ENCODE measurements around the gene STS. TPM values are rescaled to one million over a fixed set of nuclear protein-coding genes. Genes with fewer than 3 reads are reported as not detected.

STS gene
- total RNA-seq, 1 experiment from 2014 or later = 70.0 TPM

DNA sequence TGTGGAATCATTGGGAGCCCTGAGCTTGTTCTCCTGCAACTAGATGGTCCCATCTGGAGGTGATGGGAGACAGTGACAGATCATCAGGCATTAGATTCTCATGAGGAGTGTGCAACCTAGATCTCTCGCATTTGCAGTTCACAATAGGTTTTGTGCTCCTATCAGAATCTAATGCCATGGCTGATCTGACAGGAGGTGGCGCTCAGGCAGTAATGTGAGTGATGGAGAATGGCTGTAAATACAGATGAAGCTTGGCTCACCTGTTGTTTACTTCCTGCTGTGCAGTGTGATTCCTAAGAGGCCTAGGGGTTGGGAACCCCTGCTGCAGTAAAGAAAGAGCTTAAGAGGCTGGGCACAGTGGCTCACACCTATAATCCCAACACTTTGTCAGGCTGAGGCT, 42.6 kb downstream of the STS start:
- no peak for DNase-seq
- no peaks in the 10 kb centered on the region for H3K9me3 ChIP-seq
- no peaks in the 10 kb centered on the region for H3K4me1 Mint-ChIP-seq (ENCODE audit: low read depth, unreplicated experiment)
- BruUV-seq (replicated peaks) = no TSS peak
- intact Hi-C loops (cut with micrococcal nuclease; ENCODE audit: unreplicated experiment) = no loop called here
- ChIA-PET POLR2A (no interaction called here), CTCF (no interaction called here)
- H3K4me3 Mint-ChIP-seq (ENCODE audit: unreplicated experiment) = no peak overlapping the region
- H3K9me3 Mint-ChIP-seq (ENCODE audit: unreplicated experiment) = peaks cover 9% of the 10 kb centered on the region
- no peaks in the 10 kb centered on the region for H3K36me3 Mint-ChIP-seq (ENCODE audit: insufficient read depth, unreplicated experiment)
- H3K4me1 ChIP-seq = no peaks in the 10 kb centered on the region
- no peaks in the 10 kb centered on the region for H3K27me3 Mint-ChIP-seq (ENCODE audit: insufficient read depth, unreplicated experiment)
- no peaks in the 10 kb centered on the region for H3K27me3 ChIP-seq (replicated peaks; ENCODE audit: control insufficient read depth, insufficient read depth, low read length)
- TF ChIP-seq, protein P1, sequence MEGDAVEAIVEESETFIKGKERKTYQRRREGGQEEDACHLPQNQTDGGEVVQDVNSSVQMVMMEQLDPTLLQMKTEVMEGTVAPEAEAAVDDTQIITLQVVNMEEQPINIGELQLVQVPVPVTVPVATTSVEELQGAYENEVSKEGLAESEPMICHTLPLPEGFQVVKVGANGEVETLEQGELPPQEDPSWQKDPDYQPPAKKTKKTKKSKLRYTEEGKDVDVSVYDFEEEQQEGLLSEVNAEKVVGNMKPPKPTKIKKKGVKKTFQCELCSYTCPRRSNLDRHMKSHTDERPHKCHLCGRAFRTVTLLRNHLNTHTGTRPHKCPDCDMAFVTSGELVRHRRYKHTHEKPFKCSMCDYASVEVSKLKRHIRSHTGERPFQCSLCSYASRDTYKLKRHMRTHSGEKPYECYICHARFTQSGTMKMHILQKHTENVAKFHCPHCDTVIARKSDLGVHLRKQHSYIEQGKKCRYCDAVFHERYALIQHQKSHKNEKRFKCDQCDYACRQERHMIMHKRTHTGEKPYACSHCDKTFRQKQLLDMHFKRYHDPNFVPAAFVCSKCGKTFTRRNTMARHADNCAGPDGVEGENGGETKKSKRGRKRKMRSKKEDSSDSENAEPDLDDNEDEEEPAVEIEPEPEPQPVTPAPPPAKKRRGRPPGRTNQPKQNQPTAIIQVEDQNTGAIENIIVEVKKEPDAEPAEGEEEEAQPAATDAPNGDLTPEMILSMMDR (IDR thresholded peaks at IDR 0.05; ENCODE audit: insufficient read depth in 1 of 2, low read depth in 1 of 2, low read length in 1 of 2, severe bottlenecking in 1 of 2, unreplicated experiment in 1 of 2) = no peak
- H3K27ac Mint-ChIP-seq (ENCODE audit: unreplicated experiment) = no peak overlapping the region
- no peak overlapping the region for H3K4me3 ChIP-seq (ENCODE audit: low read depth, low read length)
- no peaks in the 10 kb centered on the region for H3K36me3 ChIP-seq (ENCODE audit: control insufficient read depth, insufficient read depth, low read length)

DNA sequence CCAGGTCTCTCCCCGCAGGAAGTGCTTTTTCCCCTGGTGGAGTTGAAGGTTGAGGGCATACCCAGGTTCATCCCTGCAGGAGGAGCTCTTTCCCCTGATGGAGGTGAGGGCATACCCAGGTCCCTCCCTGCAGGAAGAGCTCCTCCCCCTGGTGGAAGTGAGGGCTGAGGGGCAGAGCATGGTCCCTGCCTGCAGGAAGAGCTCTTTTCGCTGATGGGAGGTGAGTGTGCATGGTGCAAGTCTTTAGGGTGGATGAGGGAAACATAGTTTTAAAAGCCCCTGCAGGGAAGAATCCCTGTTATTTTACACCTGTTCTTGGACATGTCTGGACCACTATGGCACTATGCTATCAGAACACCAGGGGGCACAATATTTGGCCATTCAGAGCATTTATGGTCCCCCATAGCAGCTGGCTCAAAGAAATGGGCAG, 44.2 kb downstream of the STS start:
- peaks cover 9% of the 10 kb centered on the region for H3K9me3 Mint-ChIP-seq (ENCODE audit: unreplicated experiment)
- POLR2A ChIA-PET = no interaction called here
- no peaks in the 10 kb centered on the region for H3K27me3 ChIP-seq (replicated peaks; ENCODE audit: control insufficient read depth, insufficient read depth, low read length)
- no peaks in the 10 kb centered on the region for H3K36me3 ChIP-seq (ENCODE audit: control insufficient read depth, insufficient read depth, low read length)
- intact Hi-C loops (cut with micrococcal nuclease; ENCODE audit: unreplicated experiment) = no loop called here
- TF ChIP-seq, protein P1 (IDR thresholded peaks at IDR 0.05; ENCODE audit: insufficient read depth in 1 of 2, low read depth in 1 of 2, low read length in 1 of 2, severe bottlenecking in 1 of 2, unreplicated experiment in 1 of 2) = peak in 1 of 2 experiments; percentile 4
- no peaks in the 10 kb centered on the region for H3K9me3 ChIP-seq
- no TSS peak for BruUV-seq (replicated peaks)
- CTCF ChIA-PET = interaction anchor here (1.2 to 1.3 kb wide), 2 partner anchors 27 to 59 kb away, joined by 4 to 6 read pairs; no protein-coding TSS in a partner anchor
- H3K4me3 ChIP-seq (ENCODE audit: low read depth, low read length) = no peak overlapping the region
- no peak overlapping the region for H3K4me3 Mint-ChIP-seq (ENCODE audit: unreplicated experiment)
- DNase-seq = peak; percentile 14 to 36
- H3K36me3 Mint-ChIP-seq (ENCODE audit: insufficient read depth, unreplicated experiment) = no peaks in the 10 kb centered on the region
- no peaks in the 10 kb centered on the region for H3K27me3 Mint-ChIP-seq (ENCODE audit: insufficient read depth, unreplicated experiment)
- H3K4me1 ChIP-seq = no peaks in the 10 kb centered on the region
- no peak overlapping the region for H3K27ac Mint-ChIP-seq (ENCODE audit: unreplicated experiment)
- H3K4me1 Mint-ChIP-seq (ENCODE audit: low read depth, unreplicated experiment) = peaks cover under 1% of the 10 kb centered on the region

DNA sequence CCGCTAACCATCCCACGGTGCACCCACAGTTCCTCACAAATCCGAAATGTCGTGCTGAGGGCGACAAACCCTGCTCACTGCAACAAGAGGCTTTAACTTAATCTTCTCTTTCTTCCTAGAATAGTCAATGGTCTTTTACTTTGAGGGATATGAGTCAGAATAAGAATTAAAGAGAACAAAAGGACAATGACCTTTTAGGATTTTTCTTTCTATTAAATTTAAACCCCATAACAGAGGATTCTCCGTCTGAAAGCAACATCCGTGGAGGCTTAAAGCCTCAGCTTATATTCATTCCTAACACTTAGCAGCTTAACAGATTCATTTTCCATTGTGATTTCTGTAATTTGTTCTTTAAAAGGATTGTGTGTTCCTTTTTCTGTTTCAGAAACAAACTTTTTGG, 45.4 kb downstream of the STS start:
- H3K4me1 ChIP-seq = no peaks in the 10 kb centered on the region
- no peak overlapping the region for H3K4me3 Mint-ChIP-seq (ENCODE audit: unreplicated experiment)
- TF ChIP-seq, protein P1 (IDR thresholded peaks at IDR 0.05; ENCODE audit: insufficient read depth in 1 of 2, low read depth in 1 of 2, low read length in 1 of 2, severe bottlenecking in 1 of 2, unreplicated experiment in 1 of 2) = no peak
- ChIA-PET POLR2A (no interaction called here), CTCF (no interaction called here)
- H3K4me1 Mint-ChIP-seq (ENCODE audit: low read depth, unreplicated experiment) = peaks cover 4% of the 10 kb centered on the region
- no peak overlapping the region for H3K27ac Mint-ChIP-seq (ENCODE audit: unreplicated experiment)
- intact Hi-C loops (cut with micrococcal nuclease; ENCODE audit: unreplicated experiment) = no loop called here
- DNase-seq = no peak
- no peaks in the 10 kb centered on the region for H3K27me3 ChIP-seq (replicated peaks; ENCODE audit: control insufficient read depth, insufficient read depth, low read length)
- no peaks in the 10 kb centered on the region for H3K36me3 ChIP-seq (ENCODE audit: control insufficient read depth, insufficient read depth, low read length)
- H3K4me3 ChIP-seq (ENCODE audit: low read depth, low read length) = no peak overlapping the region
- no peaks in the 10 kb centered on the region for H3K36me3 Mint-ChIP-seq (ENCODE audit: insufficient read depth, unreplicated experiment)
- BruUV-seq (replicated peaks) = no TSS peak
- H3K9me3 ChIP-seq = no peaks in the 10 kb centered on the region
- peaks cover 9% of the 10 kb centered on the region for H3K9me3 Mint-ChIP-seq (ENCODE audit: unreplicated experiment)
- no peaks in the 10 kb centered on the region for H3K27me3 Mint-ChIP-seq (ENCODE audit: insufficient read depth, unreplicated experiment)
